Measurements from ENCODE around the gene MLN. TPM values are rescaled to one million over a fixed set of nuclear protein-coding genes. Genes with fewer than 3 reads are reported as not detected.

The MLN gene
- total and polyA plus RNA-seq, 2 donors (not counting 3 experiments of a cell fraction or from before 2014, with no cell fraction given) = not detected

- Histone ChIP-seq H3K79me2 (ENCODE audit: control insufficient read depth, insufficient read depth, low read length) (peaks cover 40% of the 10 kb centered on the region), H3K27me3 (ENCODE audit: control insufficient read depth in 2 of 2, insufficient read depth in 2 of 2, low read length in 2 of 2) (no peaks in the 10 kb centered on the region), H3K9ac (replicated peaks; ENCODE audit: extremely low read depth, insufficient read depth, low read length) (no peak overlapping the region), H3K36me3 (ENCODE audit: control insufficient read depth in 2 of 2, extremely low read depth in 1 of 2, insufficient read depth in 2 of 2, low read length in 2 of 2) (peaks cover 25 to 45% of the 10 kb centered on the region in 2 experiments), H3K4me1 (ENCODE audit: control insufficient read depth, extremely low read depth, insufficient read depth, low read length) (peaks cover 69% of the 10 kb centered on the region), H3K27ac (ENCODE audit: insufficient read depth, low read depth, low read length) (peak overlapping the region; percentile 96), H3K4me3 (replicated peaks in 1 of 3; ENCODE audit: insufficient read depth in 1 of 3, low read depth in 1 of 3, low read length in 3 of 3) (no peak overlapping the region), H3K9me3 (replicated peaks; ENCODE audit: control insufficient read depth, insufficient read depth, low read length) (no peaks in the 10 kb centered on the region), H3K9me1 (replicated peaks; ENCODE audit: control insufficient read depth, extremely low read depth, insufficient read depth, low read length) (no peaks in the 10 kb centered on the region), H3K4me2 (ENCODE audit: insufficient read depth, low read length) (no peak overlapping the region), H2AFZ (ENCODE audit: low read depth, low read length) (no peak overlapping the region), H4K20me1 (replicated peaks; ENCODE audit: control insufficient read depth, extremely low read depth, insufficient read depth, low read length) (no peaks in the 10 kb centered on the region)
- dilution Hi-C loops (cut with MboI; ENCODE audit: extremely low pct_ligation_motif_present, low sequenced_read_pairs) = no loop called here
- FAIRE-seq (no peak), DNase-seq (ENCODE audit: low read depth, low spot score) (no peak)
- intact Hi-C loops (cut with micrococcal nuclease) = loop anchor here (5.0 kb wide), 1 partner anchor 455 kb away; the partner anchor contains the start of gene HMGA1
- TF ChIP-seq GATA2 (IDR thresholded peaks at IDR 0.05; ENCODE audit: insufficient read depth, insufficient read length, low read depth, low read length) = no peak
- no peak for TF ChIP-seq EZH2 (IDR thresholded peaks at IDR 0.05; ENCODE audit: borderline replicate concordance, low read depth, low read length, severe bottlenecking)
- TF ChIP-seq MYC (IDR thresholded peaks at IDR 0.05; ENCODE audit: low read depth, low read length) = no peak
- no peak for TF ChIP-seq MAX (IDR thresholded peaks at IDR 0.05; ENCODE audit: insufficient read depth, insufficient read length)
- no TSS peak for BruUV-seq (replicated peaks)
- POLR2A ChIA-PET = interaction anchor here (3.5 kb wide), 1 partner anchor 11 kb away, joined by 25 read pairs; no protein-coding TSS in a partner anchor
- CTCF ChIA-PET = interaction anchor here (8.8 kb wide), 1 partner anchor 11 kb away, joined by 155 read pairs; no protein-coding TSS in a partner anchor
Observed at GRCh38 chr6:33782561-33782960, 21.2 kb downstream of the MLN start.

GRCh38 chr6:33781131-33781975 lies 22.4 kb downstream of the MLN start:
- intact Hi-C loops (cut with micrococcal nuclease) = loop anchor here (1.0 to 5.0 kb wide), 5 partner anchors 8 to 456 kb away; partner anchors contain the start of genes HMGA1 and LEMD2
- peaks cover 57% of the 10 kb centered on the region for H3K4me1 ChIP-seq (ENCODE audit: control insufficient read depth, extremely low read depth, insufficient read depth, low read length)
- peak overlapping the region; percentile 42 for H3K4me2 ChIP-seq (ENCODE audit: insufficient read depth, low read length)
- H3K9me3 ChIP-seq (replicated peaks; ENCODE audit: control insufficient read depth, insufficient read depth, low read length) = no peaks in the 10 kb centered on the region
- FAIRE-seq = peak; percentile 98
- peak; percentile 92 for DNase-seq (ENCODE audit: low read depth, low spot score)
- ChIA-PET POLR2A (interaction anchor here (3.5 kb wide), 1 partner anchor 10 kb away, joined by 25 read pairs; no protein-coding TSS in a partner anchor), CTCF (interaction anchor here (0.8 to 8.8 kb wide), 8 partner anchors 10 to 246 kb away, joined by 3 to 155 read pairs (median 4); partner anchors contain the start of gene UQCC2)
- peak overlapping the region; percentile 76 for H3K9ac ChIP-seq (replicated peaks; ENCODE audit: extremely low read depth, insufficient read depth, low read length)
- no peaks in the 10 kb centered on the region for H3K27me3 ChIP-seq (ENCODE audit: control insufficient read depth in 2 of 2, insufficient read depth in 2 of 2, low read length in 2 of 2)
- H3K36me3 ChIP-seq (ENCODE audit: control insufficient read depth in 2 of 2, extremely low read depth in 1 of 2, insufficient read depth in 2 of 2, low read length in 2 of 2) = peaks cover 35 to 55% of the 10 kb centered on the region in 2 experiments
- TSS peak; percentile 1 for BruUV-seq (replicated peaks)
- H3K27ac ChIP-seq (ENCODE audit: insufficient read depth, low read depth, low read length) = peak overlapping the region; percentile 96
- no peaks in the 10 kb centered on the region for H4K20me1 ChIP-seq (replicated peaks; ENCODE audit: control insufficient read depth, extremely low read depth, insufficient read depth, low read length)
- H3K79me2 ChIP-seq (ENCODE audit: control insufficient read depth, insufficient read depth, low read length) = peaks cover 33% of the 10 kb centered on the region
- peak overlapping the region in 1 of 3 experiments; percentile 13 for H3K4me3 ChIP-seq (replicated peaks in 1 of 3; ENCODE audit: insufficient read depth in 1 of 3, low read depth in 1 of 3, low read length in 3 of 3)
- no peaks in the 10 kb centered on the region for H3K9me1 ChIP-seq (replicated peaks; ENCODE audit: control insufficient read depth, extremely low read depth, insufficient read depth, low read length)
- no peak overlapping the region for H2AFZ ChIP-seq (ENCODE audit: low read depth, low read length)
- TF ChIP-seq EZH2 (IDR thresholded peaks at IDR 0.05; ENCODE audit: borderline replicate concordance, low read depth, low read length, severe bottlenecking) (no peak), JUN (IDR thresholded peaks at IDR 0.05; ENCODE audit: borderline replicate concordance, insufficient read depth, insufficient read length, low read depth) (peak; percentile 92), FOS (IDR thresholded peaks at IDR 0.05; ENCODE audit: borderline replicate concordance, insufficient read depth, low read length) (peak; percentile 73), POLR2AphosphoS5 (IDR thresholded peaks at IDR 0.05; ENCODE audit: insufficient read depth, low read depth, low read length) (peak; percentile 97), GATA2 (IDR thresholded peaks at IDR 0.05; ENCODE audit: insufficient read depth, insufficient read length, low read depth, low read length) (peak; percentile 15), CTCF (IDR thresholded peaks at IDR 0.05; ENCODE audit: extremely low read depth in 1 of 2, insufficient read depth in 1 of 2, low read depth in 1 of 2, low read length in 2 of 2) (no peak), MYC (IDR thresholded peaks at IDR 0.05; ENCODE audit: low read depth, low read length) (peak; percentile 7), MAX (IDR thresholded peaks at IDR 0.05; ENCODE audit: insufficient read depth, insufficient read length) (peak; percentile 30), POLR2A (IDR thresholded peaks at IDR 0.05; ENCODE audit: low read depth, low read length) (peak; percentile 71)
- dilution Hi-C loops (cut with MboI; ENCODE audit: extremely low pct_ligation_motif_present, low sequenced_read_pairs) = no loop called here
